ENCODE data around the gene UST. TPM values are rescaled to one million over a fixed set of nuclear protein-coding genes. Genes with fewer than 3 reads are reported as not detected.

Gene UST
- total and polyA plus RNA-seq, 9 of the 15 experiments (the other 6 are each of a cell fraction or from before 2014, with no cell fraction given) = 0.04 to 0.10 TPM; not detected in 7

- Histone ChIP-seq H3K9me3 (replicated peaks; ENCODE audit: control insufficient read depth, insufficient read depth, low read depth, low read length) (no peaks in the 10 kb centered on the region), H3K79me2 (ENCODE audit: control insufficient read depth, insufficient read depth, low read length) (no peaks in the 10 kb centered on the region), H3K27ac (ENCODE audit: extremely low read depth, low read depth, low read length) (no peak overlapping the region), H3K9ac (ENCODE audit: insufficient read depth in 1 of 2, low read depth in 2 of 2, low read length in 2 of 2) (no peak overlapping the region), H3K4me1 (replicated peaks in 1 of 2; ENCODE audit: control insufficient read depth in 2 of 2, insufficient read depth in 2 of 2, low read length in 2 of 2) (no peaks in the 10 kb centered on the region), H2AFZ (ENCODE audit: low read depth, low read length) (no peak overlapping the region), H3K36me3 (ENCODE audit: control insufficient read depth, insufficient read depth, low read length) (no peaks in the 10 kb centered on the region), H3K27me3 (ENCODE audit: control insufficient read depth in 2 of 2, insufficient read depth in 2 of 2, low read length in 2 of 2) (peaks cover 6 to 7% of the 10 kb centered on the region in 2 experiments; a peak in 4 of 5 replicates), H3K4me3 (no peak overlapping the region), H3K9me1 (ENCODE audit: control insufficient read depth, insufficient read depth, low read length) (no peaks in the 10 kb centered on the region), H3K4me2 (ENCODE audit: insufficient read depth, low read length) (no peak overlapping the region), H4K20me1 (replicated peaks; ENCODE audit: control insufficient read depth, insufficient read depth, low read length) (peaks cover 3% of the 10 kb centered on the region; the same call in 1 of the 2 replicates)
- POLR2A ChIA-PET = no interaction called here
- in situ Hi-C loops (cut with MboI) (no loop called here), intact Hi-C loops (cut with micrococcal nuclease) (loop anchor here (1.0 to 2.0 kb wide), 3 partner anchors 201 to 389 kb away; partner anchors contain the start of gene UST)
- FAIRE-seq (peak; percentile 96), ATAC-seq (peak; percentile 98), DNase-seq (ENCODE audit: extremely low read depth in 1 of 4, low spot score in 3 of 4) (peak; percentile 66 to 78 (median 68))
- under 1% methylated on average over 12 of the region's 12 CpGs for WGBS (ENCODE audit: insufficient coverage, low coverage, missing lambda C conversion rate)
- BruUV-seq (replicated peaks) = no TSS peak
- CTCF ChIA-PET (ENCODE audit: low intra/inter-chr PET ratio) = interaction anchor here (2.5 to 2.6 kb wide), 2 partner anchors 370 to 389 kb away, joined by 13 to 30 read pairs; no protein-coding TSS in a partner anchor
- TF ChIP-seq WHSC1 (IDR thresholded peaks at IDR 0.05; ENCODE audit: low read length) = no peak
- TF ChIP-seq JUNB (CRISPR knock-in tag; conservative IDR thresholded peaks at IDR 0.05) = no peak
- no peak for TF ChIP-seq TRIM28 (IDR thresholded peaks at IDR 0.05)
- TF ChIP-seq ESRRB (CRISPR knock-in tag; IDR thresholded peaks at IDR 0.05; ENCODE audit: borderline replicate concordance) = no peak
- no peak for TF ChIP-seq ZFP36 (IDR thresholded peaks at IDR 0.05; ENCODE audit: low read depth, low read length, partially characterized antibody)
- no peak for TF ChIP-seq FOXA3 (CRISPR knock-in tag; conservative IDR thresholded peaks at IDR 0.05 in 1 of 2, IDR thresholded peaks at IDR 0.05 in 1 of 2)
- no peak for TF ChIP-seq FOXO4 (CRISPR knock-in tag; IDR thresholded peaks at IDR 0.05)
- no peak for TF ChIP-seq CCNT2 (IDR thresholded peaks at IDR 0.05; ENCODE audit: borderline replicate concordance, extremely low read depth, insufficient read length, low read depth, low read length)
These were observed 201.0 kb downstream of the UST start for GRCh38 chr6:148947621-148948444.
